ENCODE data around the gene CDCA3.

The CDCA3 gene

DNA sequence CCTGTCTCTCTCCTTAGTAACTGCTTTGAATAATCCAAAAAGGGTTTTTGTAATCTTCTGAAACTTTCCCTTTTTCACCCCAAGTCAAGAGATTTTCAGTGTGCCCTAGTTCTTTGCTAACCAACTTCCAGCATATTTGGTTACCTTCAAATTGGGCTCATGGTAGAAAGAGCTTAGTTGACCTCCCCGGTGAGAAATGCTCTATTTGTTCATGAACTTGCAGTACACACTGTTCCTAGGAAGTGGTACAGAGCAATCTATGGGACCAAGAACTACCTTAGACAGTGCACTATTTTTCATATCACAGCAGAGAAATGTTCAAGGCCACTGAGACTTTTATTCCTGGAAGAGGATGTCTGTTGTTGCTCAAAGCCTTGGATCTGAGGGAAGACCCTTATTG lies 2.5 kb upstream of the CDCA3 start:
- DNase-seq (ENCODE audit: low read depth in 1 of 2, low spot score in 1 of 2), result no peak

DNA sequence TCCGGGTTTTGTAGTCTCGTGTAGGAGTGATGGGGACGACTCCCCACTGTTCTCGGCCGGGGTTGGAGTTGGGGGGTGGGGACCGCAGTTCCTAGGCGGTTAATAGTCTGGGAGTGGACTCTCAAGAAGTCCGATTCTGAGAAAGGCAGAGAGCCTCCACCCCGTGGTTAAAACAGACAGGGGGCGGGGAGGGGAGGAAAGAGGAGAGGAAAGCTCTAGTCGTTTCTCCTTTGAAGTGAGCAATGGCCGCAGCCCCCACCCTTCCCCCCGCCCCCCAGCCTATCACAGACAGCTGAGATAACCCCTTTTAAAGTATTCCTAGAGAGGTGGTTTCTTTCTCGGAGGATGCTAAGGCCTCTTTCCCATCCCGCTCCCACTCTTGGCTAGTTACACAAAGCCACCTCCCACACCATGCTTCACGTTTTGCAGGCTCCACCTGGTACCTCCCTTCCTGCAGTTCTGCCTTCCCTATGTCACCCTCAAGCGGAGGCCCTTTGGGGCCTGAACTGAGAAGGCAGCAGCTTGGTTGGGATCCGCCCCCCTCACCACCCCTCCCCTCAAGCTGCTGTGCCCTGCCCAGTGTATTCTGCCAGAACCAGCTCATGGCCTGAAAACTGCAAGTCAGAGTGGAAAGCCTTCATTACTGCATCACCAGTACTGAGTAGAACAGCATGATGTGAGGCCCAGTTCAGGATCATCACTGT lies 1.7 kb upstream of the CDCA3 start:
- peak; percentile 54 to 72 for DNase-seq (ENCODE audit: low read depth in 1 of 2, low spot score in 1 of 2)

DNA sequence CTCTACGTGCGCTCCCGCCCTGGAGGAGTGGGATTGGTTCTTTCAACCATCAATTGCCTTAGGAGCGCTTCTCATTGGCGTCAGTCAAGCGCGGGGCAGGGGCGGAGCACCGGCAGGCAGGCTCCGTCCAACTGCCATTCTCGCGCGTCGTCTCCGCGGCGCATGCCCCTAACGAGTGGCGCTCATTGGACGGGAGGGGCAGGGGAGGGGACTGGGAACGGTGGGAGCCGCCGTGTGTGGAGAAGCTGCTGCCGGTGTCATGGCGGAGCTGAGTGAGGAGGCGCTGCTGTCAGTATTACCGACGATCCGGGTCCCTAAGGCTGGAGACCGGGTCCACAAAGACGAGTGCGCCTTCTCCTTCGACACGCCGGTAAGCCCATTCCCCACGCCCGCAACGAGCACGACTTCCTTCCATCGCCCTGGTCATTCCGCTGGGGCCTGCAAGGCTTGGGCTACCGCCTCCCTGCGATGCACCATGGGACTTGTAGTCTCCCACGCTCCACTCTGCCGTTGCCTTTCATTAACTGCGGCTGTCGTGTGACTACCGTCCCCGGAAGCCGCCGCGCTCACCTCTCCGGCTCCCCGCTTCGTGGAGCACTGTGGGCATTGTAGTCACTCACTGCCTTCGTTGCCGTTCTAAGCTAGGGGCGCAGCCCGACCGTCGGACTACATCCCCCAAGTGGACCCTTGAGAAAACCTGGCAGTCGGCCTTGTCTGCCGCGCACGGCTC lies 1.0 kb upstream of the CDCA3 start, which contains the start of gene USP5:
USP5 (plus strand) TSS at position 230 of the 730 bp plus-strand sequence; CDS start at position 260, 30 bp downstream.
- peak; percentile 86 to 98 for DNase-seq (ENCODE audit: low read depth in 1 of 2, low spot score in 1 of 2)

DNA sequence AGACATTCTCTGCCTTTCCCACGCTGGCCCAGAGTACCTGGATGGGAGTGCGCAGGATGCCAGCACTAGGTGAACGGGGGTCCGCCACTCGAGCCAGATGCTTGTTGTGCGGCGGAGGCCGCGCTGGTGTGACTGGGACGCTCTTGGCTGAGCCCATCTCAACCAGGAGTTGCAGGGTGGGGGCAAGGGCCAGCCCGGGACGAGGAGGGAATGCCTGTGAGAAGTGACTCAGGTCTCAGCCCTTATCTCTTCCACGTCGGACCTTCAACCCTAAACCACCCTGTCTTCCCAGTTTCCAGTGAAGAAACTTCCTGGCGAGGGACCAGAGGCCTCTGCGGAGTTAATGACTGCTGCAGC lies 312 bp downstream of the CDCA3 start:
- DNase-seq (ENCODE audit: low read depth in 1 of 2, low spot score in 1 of 2), result no peak

GRCh38 chr12:6849976-6850560 lies 1.0 kb downstream of the CDCA3 start:
- no peak for DNase-seq (ENCODE audit: low read depth in 1 of 2, low spot score in 1 of 2)

- DNase-seq (ENCODE audit: low read depth in 1 of 2, low spot score in 1 of 2), result no peak
These were observed 1.7 kb downstream of the CDCA3 start for GRCh38 chr12:6849427-6849826.

- DNase-seq (ENCODE audit: low read depth in 1 of 2, low spot score in 1 of 2), result no peak
These were observed 3.4 kb downstream of the CDCA3 start for GRCh38 chr12:6847676-6848075.

- no peak for DNase-seq (ENCODE audit: low read depth in 1 of 2, low spot score in 1 of 2)
These were observed 4.7 kb downstream of the CDCA3 start for GRCh38 chr12:6846316-6846869.

GRCh38 chr12:6845395-6845794 lies 5.7 kb downstream of the CDCA3 start:
- DNase-seq (ENCODE audit: low read depth in 1 of 2, low spot score in 1 of 2), result no peak

- DNase-seq (ENCODE audit: low read depth in 1 of 2, low spot score in 1 of 2), result no peak
These were observed 7.8 kb downstream of the CDCA3 start for GRCh38 chr12:6843118-6843902.

GRCh38 chr12:6842075-6842474 lies 9.0 kb downstream of the CDCA3 start:
- no peak for DNase-seq (ENCODE audit: low read depth in 1 of 2, low spot score in 1 of 2)

- DNase-seq (ENCODE audit: low read depth in 1 of 2, low spot score in 1 of 2), result no peak
These were observed 10.1 kb downstream of the CDCA3 start, which contains the start of gene GNB3 for GRCh38 chr12:6840761-6841515. Gene GNB3 (plus strand): TSS chr12:6840925. CDS start chr12:6841288, 363 bp downstream.

GRCh38 chr12:6840330-6840729 lies 10.8 kb downstream of the CDCA3 start:
- no peak for DNase-seq (ENCODE audit: low read depth in 1 of 2, low spot score in 1 of 2)

GRCh38 chr12:6839482-6840201 lies 11.4 kb downstream of the CDCA3 start:
- DNase-seq (ENCODE audit: low read depth in 1 of 2, low spot score in 1 of 2), result no peak

GRCh38 chr12:6838854-6839253 lies 12.2 kb downstream of the CDCA3 start:
- no peak for DNase-seq (ENCODE audit: low read depth in 1 of 2, low spot score in 1 of 2)

DNA sequence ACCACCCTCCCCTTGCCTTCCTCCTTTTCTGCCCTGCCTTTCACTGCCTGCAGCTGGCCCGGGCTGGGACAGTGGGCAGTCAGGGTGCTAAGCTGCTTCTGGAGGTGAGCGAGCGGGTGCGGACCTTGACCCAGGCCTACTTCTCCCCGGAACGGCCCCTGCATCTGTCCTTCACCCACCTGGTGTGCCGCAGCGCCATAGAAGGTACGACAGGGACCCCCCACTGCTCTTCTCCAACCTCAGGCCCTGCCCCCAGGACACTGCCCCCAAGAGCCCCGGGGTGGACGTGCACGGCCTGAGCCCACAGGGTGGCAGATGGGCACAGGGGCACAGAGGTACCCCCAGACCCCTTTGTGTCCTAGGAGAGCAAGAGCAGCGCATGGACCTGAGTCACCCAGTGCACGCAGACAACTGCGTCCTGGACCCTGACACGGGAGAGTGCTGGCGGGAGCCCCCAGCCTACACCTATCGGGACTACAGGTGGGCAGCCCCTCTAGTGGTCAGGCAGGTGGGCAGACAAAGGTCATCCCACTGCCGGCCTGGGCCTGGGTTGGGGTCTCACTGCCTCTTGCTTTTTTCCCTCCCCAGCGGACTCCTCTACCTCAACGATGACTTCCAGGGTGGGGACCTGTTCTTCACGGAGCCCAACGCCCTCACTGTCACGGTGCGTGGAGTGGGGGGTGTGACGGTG lies 13.6 kb downstream of the CDCA3 start:
- DNase-seq (ENCODE audit: low read depth in 1 of 2, low spot score in 1 of 2), result no peak

DNA sequence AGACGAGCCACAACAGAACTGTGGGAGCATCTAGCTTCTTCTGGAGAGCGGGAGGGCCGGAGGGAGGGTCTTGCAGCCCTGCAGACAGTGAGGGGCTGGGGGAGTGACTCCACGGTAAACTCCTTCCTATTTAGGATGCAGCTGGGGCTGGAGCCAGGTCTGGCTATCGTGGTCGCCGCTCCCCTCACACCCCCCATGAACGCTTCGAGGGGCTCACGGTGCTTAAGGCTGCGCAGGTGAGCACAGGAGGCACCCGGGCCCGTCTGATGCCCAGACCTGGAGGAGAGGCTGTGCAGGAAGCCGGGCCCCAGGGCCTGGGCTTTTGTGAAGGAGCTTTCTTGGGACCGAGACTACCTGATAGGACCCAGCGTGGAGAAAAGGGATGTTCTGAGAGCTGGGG lies 14.2 kb downstream of the CDCA3 start:
- no peak for DNase-seq (ENCODE audit: low read depth in 1 of 2, low spot score in 1 of 2)

DNA sequence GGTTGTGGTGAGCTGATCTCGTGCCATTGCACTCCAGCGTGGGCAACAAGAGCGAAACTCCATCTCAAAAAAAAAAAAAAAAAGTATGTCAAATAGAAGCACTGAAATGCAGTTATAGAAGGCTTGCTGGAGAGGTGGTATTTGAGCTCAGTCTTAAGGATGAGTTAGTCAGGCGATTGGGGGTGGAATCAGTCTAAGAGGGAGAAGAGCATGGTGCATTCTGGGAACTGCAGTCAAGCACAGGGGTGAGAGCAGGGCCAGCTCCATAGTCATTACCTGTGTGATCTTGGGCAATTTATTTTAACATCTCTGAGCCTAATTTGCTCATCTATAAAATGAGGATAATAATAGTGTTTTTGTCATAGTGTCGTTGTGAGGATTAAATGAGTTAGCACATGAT lies 16.2 kb downstream of the CDCA3 start:
- DNase-seq (ENCODE audit: low read depth in 1 of 2, low spot score in 1 of 2), result no peak

DNA sequence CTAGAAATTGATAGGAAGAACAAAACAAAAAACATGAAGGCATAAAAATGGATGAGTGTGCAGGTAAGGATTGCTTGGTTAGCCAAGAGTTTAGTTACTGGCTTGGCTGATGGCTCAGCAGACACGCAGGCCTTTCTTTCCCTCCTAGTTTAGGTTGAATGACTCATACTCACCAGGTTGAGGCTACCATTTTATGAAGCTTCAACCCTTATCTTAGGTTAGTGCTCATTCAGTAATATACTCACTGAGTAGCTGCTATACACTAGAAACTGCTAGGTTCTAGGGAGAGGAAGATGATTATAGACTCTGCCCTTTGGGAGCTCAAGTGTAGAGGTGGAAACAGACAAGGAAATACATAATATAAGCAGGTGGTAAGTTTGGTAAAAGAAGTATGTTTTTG lies 16.8 kb downstream of the CDCA3 start:
- no peak for DNase-seq (ENCODE audit: low read depth in 1 of 2, low spot score in 1 of 2)
